Measurements from ENCODE around the gene IQGAP1.

The IQGAP1 gene

GRCh38 chr15:90360746-90361145 is 27.3 kb upstream of the IQGAP1 start:
- Mint-ChIP-seq H3K27me3 (no peaks in the 10 kb centered on the region), H3K4me1 (peaks cover 9% of the 10 kb centered on the region), H3K27ac (no peak overlapping the region), H3K36me3 (no peaks in the 10 kb centered on the region), H3K9me3 (no peaks in the 10 kb centered on the region), H3K4me3 (no peak overlapping the region)
- ATAC-seq: no peak

DNA sequence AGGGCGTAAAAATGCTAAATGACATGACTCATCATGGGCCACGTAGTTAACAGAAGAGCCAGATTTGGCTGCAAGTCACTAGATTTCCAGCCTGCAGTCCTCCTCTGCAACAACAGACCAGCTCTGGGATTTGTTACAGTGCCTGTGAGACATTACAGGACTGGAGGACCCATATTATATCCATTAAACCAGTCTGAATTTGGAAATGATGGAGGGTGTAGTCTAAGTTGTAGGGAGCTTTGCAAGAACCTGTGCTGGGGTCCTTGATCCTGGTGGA is 25.2 kb upstream of the IQGAP1 start:
- H3K27me3 Mint-ChIP-seq: no peaks in the 10 kb centered on the region
- H3K36me3 Mint-ChIP-seq: no peaks in the 10 kb centered on the region
- no peak overlapping the region for H3K4me3 Mint-ChIP-seq
- no peak for ATAC-seq
- peaks cover 17% of the 10 kb centered on the region for H3K4me1 Mint-ChIP-seq
- H3K27ac Mint-ChIP-seq: peak overlapping the region; percentile 24
- H3K9me3 Mint-ChIP-seq: no peaks in the 10 kb centered on the region

GRCh38 chr15:90364251-90364650 is 23.8 kb upstream of the IQGAP1 start:
- H3K9me3 Mint-ChIP-seq: no peaks in the 10 kb centered on the region
- no peak for ATAC-seq
- H3K36me3 Mint-ChIP-seq: no peaks in the 10 kb centered on the region
- no peak overlapping the region for H3K4me3 Mint-ChIP-seq
- H3K27me3 Mint-ChIP-seq: no peaks in the 10 kb centered on the region
- no peak overlapping the region for H3K27ac Mint-ChIP-seq
- H3K4me1 Mint-ChIP-seq: peaks cover 17% of the 10 kb centered on the region

DNA sequence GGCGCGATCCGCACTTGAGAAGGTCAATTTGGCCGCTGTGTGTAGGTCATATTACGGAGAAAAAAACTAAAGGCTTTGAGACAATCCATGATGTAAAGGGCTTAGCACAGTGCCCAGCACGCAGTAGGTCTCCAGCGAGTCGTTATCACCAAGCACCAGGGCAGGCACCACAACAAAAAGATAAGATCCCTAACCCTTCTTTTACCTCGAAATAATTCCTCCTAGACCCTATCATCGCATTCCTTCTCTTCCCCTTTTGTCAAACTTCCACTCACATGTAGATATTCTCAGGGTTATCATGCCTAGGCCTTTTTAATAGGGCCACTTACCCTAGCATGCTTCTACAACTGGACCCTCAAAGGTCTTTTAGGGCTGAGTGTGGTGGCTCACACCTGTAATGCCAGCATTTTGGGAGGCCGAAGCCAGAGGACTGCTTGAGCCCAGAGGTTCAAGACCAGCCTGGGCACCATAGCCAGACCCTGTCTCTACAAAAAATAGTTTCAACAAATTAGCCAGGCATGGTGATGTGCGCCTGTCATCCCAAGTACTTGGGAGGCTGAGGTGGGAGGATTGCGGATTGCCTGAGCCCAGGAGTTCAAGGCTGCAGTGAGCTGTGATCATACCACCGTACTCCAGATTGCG is 22.5 kb upstream of the IQGAP1 start:
- no peaks in the 10 kb centered on the region for H3K36me3 Mint-ChIP-seq

GRCh38 chr15:90367576-90367975 is 20.5 kb upstream of the IQGAP1 start:
- no peaks in the 10 kb centered on the region for H3K27me3 Mint-ChIP-seq
- no peak for ATAC-seq
- H3K27ac Mint-ChIP-seq: no peak overlapping the region
- no peaks in the 10 kb centered on the region for H3K36me3 Mint-ChIP-seq
- no peaks in the 10 kb centered on the region for H3K9me3 Mint-ChIP-seq
- peaks cover 19% of the 10 kb centered on the region for H3K4me1 Mint-ChIP-seq
- no peak overlapping the region for H3K4me3 Mint-ChIP-seq

More for the DNA sequence above, 22.5 kb upstream of the IQGAP1 start:
- Mint-ChIP-seq H3K27ac (no peak overlapping the region), H3K4me1 (peaks cover 24% of the 10 kb centered on the region), H3K9me3 (no peaks in the 10 kb centered on the region), H3K27me3 (no peaks in the 10 kb centered on the region), H3K4me3 (no peak overlapping the region)
- ATAC-seq: no peak

DNA sequence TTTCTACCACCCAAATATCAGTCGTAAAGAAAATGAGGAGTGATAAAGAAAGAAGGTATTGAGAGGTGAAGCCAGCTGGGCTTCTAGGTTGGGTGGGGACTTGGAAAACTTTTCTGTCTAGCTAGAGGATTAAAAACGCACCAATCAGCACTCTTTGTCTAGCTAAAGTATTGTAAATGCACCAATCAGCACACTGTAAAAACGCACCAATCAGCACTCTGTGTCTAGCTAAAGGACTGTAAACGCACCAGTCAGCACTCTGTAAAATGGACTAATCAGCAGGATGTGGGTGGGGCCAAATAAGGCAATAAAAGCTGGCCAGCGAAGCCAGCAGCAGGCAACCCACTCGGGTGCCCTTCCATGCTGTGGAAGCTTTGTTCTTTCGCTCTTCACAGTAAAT is 13.0 kb upstream of the IQGAP1 start:
- Mint-ChIP-seq H3K4me3 (no peak overlapping the region), H3K36me3 (no peaks in the 10 kb centered on the region), H3K27me3 (no peaks in the 10 kb centered on the region), H3K9me3 (peaks cover 4% of the 10 kb centered on the region), H3K4me1 (peaks cover 23% of the 10 kb centered on the region), H3K27ac (no peak overlapping the region)
- ATAC-seq: no peak

DNA sequence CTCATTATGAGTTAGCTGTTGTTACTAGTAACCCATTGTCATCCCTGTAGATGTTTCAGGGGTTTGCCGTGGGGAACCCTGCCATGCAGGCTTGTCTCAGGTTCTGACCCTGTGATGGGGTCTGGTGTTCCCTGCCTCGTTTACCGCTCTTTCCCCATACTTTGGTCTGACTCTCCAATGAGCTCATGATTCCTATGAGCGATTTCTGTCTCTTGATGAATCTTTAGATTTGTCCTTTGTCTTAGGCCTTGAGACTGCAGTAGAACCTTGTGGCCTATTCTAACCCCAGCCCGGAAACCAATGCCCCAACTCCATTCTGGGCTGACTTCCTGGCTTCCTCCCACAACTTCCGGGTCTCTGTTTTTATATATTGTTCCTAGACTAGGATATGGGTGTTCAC is 11.3 kb upstream of the IQGAP1 start:
- H3K27me3 Mint-ChIP-seq: no peaks in the 10 kb centered on the region
- peaks cover 4% of the 10 kb centered on the region for H3K9me3 Mint-ChIP-seq
- no peaks in the 10 kb centered on the region for H3K36me3 Mint-ChIP-seq
- H3K4me3 Mint-ChIP-seq: peak overlapping the region; percentile 21
- peaks cover 21% of the 10 kb centered on the region for H3K4me1 Mint-ChIP-seq
- peak overlapping the region; percentile 86 for H3K27ac Mint-ChIP-seq
- ATAC-seq: no peak

- H3K27ac Mint-ChIP-seq: no peak overlapping the region
- no peak for ATAC-seq
- H3K27me3 Mint-ChIP-seq: no peaks in the 10 kb centered on the region
- H3K9me3 Mint-ChIP-seq: peaks cover 4% of the 10 kb centered on the region
- no peaks in the 10 kb centered on the region for H3K36me3 Mint-ChIP-seq
- H3K4me3 Mint-ChIP-seq: no peak overlapping the region
- H3K4me1 Mint-ChIP-seq: peaks cover 27% of the 10 kb centered on the region
These were observed 8.8 kb upstream of the IQGAP1 start for GRCh38 chr15:90379263-90379662.

DNA sequence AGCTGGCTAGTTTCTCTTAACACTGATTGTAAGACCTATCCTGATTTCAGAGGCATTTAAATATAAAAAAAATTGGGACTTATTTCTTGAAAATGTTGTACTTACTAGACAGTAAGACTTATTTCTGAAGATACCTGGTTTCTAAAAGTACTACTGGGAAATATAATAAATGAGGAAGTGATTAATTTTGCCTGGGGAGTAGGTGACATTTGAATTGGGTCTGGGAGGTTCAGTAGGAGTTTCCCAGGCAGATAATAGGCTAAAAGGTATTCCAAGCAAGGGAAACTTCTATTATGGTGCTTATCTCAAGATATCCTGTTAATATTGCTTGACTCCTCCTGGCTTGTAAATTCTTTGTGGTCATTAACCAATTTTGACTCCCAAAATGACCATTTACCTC is 6.5 kb upstream of the IQGAP1 start:
- Mint-ChIP-seq H3K36me3 (no peaks in the 10 kb centered on the region), H3K4me3 (no peak overlapping the region), H3K4me1 (peaks cover 22% of the 10 kb centered on the region), H3K27me3 (no peaks in the 10 kb centered on the region), H3K27ac (no peak overlapping the region), H3K9me3 (peaks cover 4% of the 10 kb centered on the region)
- ATAC-seq: no peak

- ATAC-seq: no peak
- H3K27ac Mint-ChIP-seq: no peak overlapping the region
- no peaks in the 10 kb centered on the region for H3K36me3 Mint-ChIP-seq
- no peak overlapping the region for H3K4me3 Mint-ChIP-seq
- no peaks in the 10 kb centered on the region for H3K27me3 Mint-ChIP-seq
- H3K9me3 Mint-ChIP-seq: peaks cover 4% of the 10 kb centered on the region
- H3K4me1 Mint-ChIP-seq: peaks cover 15% of the 10 kb centered on the region
These were observed 5.7 kb upstream of the IQGAP1 start for GRCh38 chr15:90382320-90382719.

DNA sequence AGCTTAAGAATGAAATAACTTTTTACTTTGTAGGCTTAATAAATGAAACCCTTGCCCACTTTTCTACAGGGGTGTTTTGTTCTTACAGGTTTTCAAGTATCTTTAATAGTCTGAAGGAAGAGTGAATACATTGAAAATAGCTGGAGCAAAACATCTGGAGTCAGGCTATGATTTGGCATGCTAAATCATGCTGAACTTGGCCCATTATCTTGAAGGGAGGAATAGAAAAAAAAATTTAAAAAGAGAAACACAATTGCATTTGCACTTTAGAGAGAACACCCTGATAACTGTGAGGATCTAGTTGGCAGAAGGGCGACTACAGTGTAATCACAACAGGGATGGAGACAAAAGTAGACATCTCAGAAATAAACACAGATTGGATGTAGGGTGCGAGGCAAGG is 1.8 kb upstream of the IQGAP1 start:
- Mint-ChIP-seq H3K27me3 (no peaks in the 10 kb centered on the region), H3K4me3 (no peak overlapping the region), H3K9me3 (no peaks in the 10 kb centered on the region), H3K36me3 (peaks cover 23% of the 10 kb centered on the region), H3K27ac (peak overlapping the region; percentile 14), H3K4me1 (peaks cover 43% of the 10 kb centered on the region)
- no peak for ATAC-seq

GRCh38 chr15:90388462-90389380 is 679 bp downstream of the IQGAP1 start:
- Mint-ChIP-seq H3K27ac (peak overlapping the region; percentile 96), H3K27me3 (no peaks in the 10 kb centered on the region), H3K9me3 (no peaks in the 10 kb centered on the region), H3K4me1 (peaks cover 57% of the 10 kb centered on the region), H3K4me3 (peak overlapping the region; percentile 82), H3K36me3 (peaks cover 42% of the 10 kb centered on the region)
- peak; percentile 78 for ATAC-seq

DNA sequence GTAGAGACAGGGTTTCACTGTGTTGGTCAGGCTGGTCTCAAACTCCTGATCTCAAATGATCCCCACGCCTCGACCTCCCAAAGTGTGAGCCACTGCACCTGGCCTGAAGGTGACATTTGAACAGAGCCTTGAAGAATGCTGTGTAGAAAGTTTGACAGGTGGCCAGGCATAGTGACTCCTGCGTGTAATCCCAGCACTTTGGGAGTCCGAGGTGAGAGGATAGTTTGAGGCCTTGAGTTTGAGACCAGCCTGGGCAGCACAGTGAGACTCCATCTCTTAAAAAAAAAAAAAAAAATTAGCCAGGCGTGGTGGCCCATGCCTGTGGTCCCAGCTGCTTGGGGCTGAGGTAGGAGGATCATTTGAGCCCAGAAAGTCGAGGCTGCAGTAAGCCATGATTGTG is 1.5 kb downstream of the IQGAP1 start:
- Mint-ChIP-seq H3K27ac (peak overlapping the region; percentile 96), H3K27me3 (no peaks in the 10 kb centered on the region), H3K9me3 (no peaks in the 10 kb centered on the region), H3K4me3 (peak overlapping the region; percentile 82), H3K36me3 (peaks cover 45% of the 10 kb centered on the region), H3K4me1 (peaks cover 65% of the 10 kb centered on the region)
- no peak for ATAC-seq

GRCh38 chr15:90393040-90393439 is 5.0 kb downstream of the IQGAP1 start:
- H3K27ac Mint-ChIP-seq: peak overlapping the region; percentile 30
- no peak overlapping the region for H3K4me3 Mint-ChIP-seq
- no peak for ATAC-seq
- peaks cover 83% of the 10 kb centered on the region for H3K4me1 Mint-ChIP-seq
- no peaks in the 10 kb centered on the region for H3K9me3 Mint-ChIP-seq
- H3K36me3 Mint-ChIP-seq: peaks cover 62% of the 10 kb centered on the region
- no peaks in the 10 kb centered on the region for H3K27me3 Mint-ChIP-seq

DNA sequence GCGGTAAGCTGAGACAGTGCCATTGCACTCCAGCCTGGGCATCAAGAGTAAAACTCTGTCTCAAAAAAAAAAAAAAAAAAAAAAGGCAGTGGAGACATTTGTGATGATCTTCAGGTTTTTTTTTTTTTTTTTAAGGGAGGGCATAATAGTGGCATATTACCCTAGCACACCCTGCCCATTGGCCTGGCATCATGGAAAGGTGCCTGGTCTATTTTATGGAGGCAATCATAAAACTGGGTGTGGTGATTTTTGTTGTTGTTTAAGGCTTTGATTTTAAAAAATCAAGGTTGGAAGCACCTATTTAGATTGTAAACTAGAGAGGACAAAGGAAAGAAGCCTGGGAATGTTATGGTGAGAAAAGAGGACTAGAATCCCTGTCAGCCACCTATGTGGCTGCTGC is 6.0 kb downstream of the IQGAP1 start:
- no peaks in the 10 kb centered on the region for H3K27me3 Mint-ChIP-seq
- no peak overlapping the region for H3K4me3 Mint-ChIP-seq
- ATAC-seq: no peak

More for the DNA sequence above, 6.0 kb downstream of the IQGAP1 start:
- peak overlapping the region; percentile 31 for H3K27ac Mint-ChIP-seq
- peaks cover 58% of the 10 kb centered on the region for H3K36me3 Mint-ChIP-seq
- peaks cover 78% of the 10 kb centered on the region for H3K4me1 Mint-ChIP-seq
- no peaks in the 10 kb centered on the region for H3K9me3 Mint-ChIP-seq

Measured in stimulated activated memory B cell treated with anti-CD40 and anti-IgM and Interleukin-4, amounts not matched to agents 10 μg/mL and 1 μg/mL and 100 μg/mL, for 72 hours (primary cell).